Lung (tissue), 4 donors: ENCODE results near the gene TAS2R31. TPM values are rescaled to one million over a fixed set of nuclear protein-coding genes. Genes with fewer than 3 reads are reported as not detected.

Experiments
- polyA plus RNA-seq, 2 donors: library from polyadenylated mRNA; stranded (reverse); fragments of 200-250 nt; gene quantifications; one replicate each; pipeline ENCODE4 v1.2.1, GENCODE V29; 2013
- total RNA-seq, 2 donors: library from RNA; depleted of rRNA in 1 of 2; stranded (reverse); fragments of >200 nt in 1 of 2; gene quantifications; one replicate each; pipeline ENCODE4 v1.2.1, GENCODE V29; 2014 to 2021
- donor health status: Bipolar disorder and iron deficiency.
- donor health status: healthy.
- donor health status: DM: yes; HTN: yes; CAD: no.

The TAS2R31 gene
- total and polyA plus RNA-seq, 4 donors = 0.14 to 20.1 (median 1.7) TPM

Other genes starting within 250 kb of the TAS2R31 start
- under 1 TPM in 1 of 2 donors, not detected in 1; 0.31 TPM for gene TAS2R7, start 228.8 kb downstream of the TAS2R31 start, total RNA-seq
- gene TAS2R7, start 228.8 kb downstream of the TAS2R31 start, polyA plus RNA-seq = not detected
- not detected for gene TAS2R8, start 224.1 kb downstream of the TAS2R31 start, total RNA-seq
- not detected for gene TAS2R8, start 224.1 kb downstream of the TAS2R31 start, polyA plus RNA-seq
- not detected for gene TAS2R9, start 221.2 kb downstream of the TAS2R31 start, total RNA-seq
- not detected for gene TAS2R9, start 221.2 kb downstream of the TAS2R31 start, polyA plus RNA-seq
- 1 to 10 TPM in 1 of 2 donors, under 1 TPM in 1; 0.80 to 2.1 TPM for gene TAS2R10, start 205.0 kb downstream of the TAS2R31 start, total RNA-seq
- under 1 TPM in 1 of 2 donors, not detected in 1; 0.18 TPM for gene TAS2R10, start 205.0 kb downstream of the TAS2R31 start, polyA plus RNA-seq
- gene PRR4, start 181.9 kb downstream of the TAS2R31 start, total RNA-seq = 1 to 10 TPM; 2.2 to 7.3 TPM
- 1 to 10 TPM; 3.4 to 3.6 TPM for gene PRR4, start 181.9 kb downstream of the TAS2R31 start, polyA plus RNA-seq
- gene PRH1, start 147.2 kb downstream of the TAS2R31 start, total RNA-seq = 10 to 100 TPM; 23.1 to 92.5 TPM
- gene PRH1, start 147.2 kb downstream of the TAS2R31 start, polyA plus RNA-seq = 1 to 10 TPM; 1.9 to 3.1 TPM
- 10 to 100 TPM in 1 of 2 donors, 1 to 10 TPM in 1; 1.7 to 13.5 TPM for gene TAS2R13, start 121.8 kb downstream of the TAS2R31 start, total RNA-seq
- gene TAS2R13, start 121.8 kb downstream of the TAS2R31 start, polyA plus RNA-seq = not detected
- gene PRH2, start 102.2 kb downstream of the TAS2R31 start, total RNA-seq = not detected
- gene PRH2, start 102.2 kb downstream of the TAS2R31 start, polyA plus RNA-seq = under 1 TPM; 0.30 to 0.31 TPM
- gene TAS2R14, start 92.1 kb downstream of the TAS2R31 start, total RNA-seq = 10 to 100 TPM in 1 of 2 donors, 1 to 10 TPM in 1; 3.0 to 13.5 TPM
- 1 to 10 TPM in 1 of 2 donors, under 1 TPM in 1; 0.48 to 1.0 TPM for gene TAS2R14, start 92.1 kb downstream of the TAS2R31 start, polyA plus RNA-seq
- gene TAS2R50, start 44.5 kb downstream of the TAS2R31 start, total RNA-seq = 10 to 100 TPM in 1 of 2 donors, 1 to 10 TPM in 1; 1.8 to 11.1 TPM
- gene TAS2R50, start 44.5 kb downstream of the TAS2R31 start, polyA plus RNA-seq = under 1 TPM in 1 of 2 donors, not detected in 1; 0.03 TPM
- gene TAS2R20, start 33.1 kb downstream of the TAS2R31 start, total RNA-seq = 10 to 100 TPM in 1 of 2 donors, 1 to 10 TPM in 1; 1.7 to 21.2 TPM
- under 1 TPM; 0.08 to 0.16 TPM for gene TAS2R20, start 33.1 kb downstream of the TAS2R31 start, polyA plus RNA-seq
- gene TAS2R19, start 8.8 kb downstream of the TAS2R31 start, total RNA-seq = 10 to 100 TPM in 1 of 2 donors, 1 to 10 TPM in 1; 3.2 to 25.0 TPM
- under 1 TPM; 0.13 to 0.14 TPM for gene TAS2R19, start 8.8 kb downstream of the TAS2R31 start, polyA plus RNA-seq
- gene TAS2R46, start 30.9 kb upstream of the TAS2R31 start, total RNA-seq = 10 to 100 TPM in 1 of 2 donors, 1 to 10 TPM in 1; 1.6 to 11.2 TPM
- gene TAS2R46, start 30.9 kb upstream of the TAS2R31 start, polyA plus RNA-seq = not detected
- 10 to 100 TPM in 1 of 2 donors, 1 to 10 TPM in 1; 1.0 to 15.1 TPM for gene TAS2R43, start 60.9 kb upstream of the TAS2R31 start, total RNA-seq
- not detected for gene TAS2R43, start 60.9 kb upstream of the TAS2R31 start, polyA plus RNA-seq
- gene TAS2R30, start 103.2 kb upstream of the TAS2R31 start, total RNA-seq = 10 to 100 TPM in 1 of 2 donors, 1 to 10 TPM in 1; 3.5 to 40.4 TPM
- gene TAS2R30, start 103.2 kb upstream of the TAS2R31 start, polyA plus RNA-seq = under 1 TPM in 1 of 2 donors, not detected in 1; 0.12 TPM
- gene SMIM10L1, start 139.8 kb upstream of the TAS2R31 start, total RNA-seq = 10 to 100 TPM in 1 of 2 donors, 1 to 10 TPM in 1; 8.2 to 10.5 TPM
- 10 to 100 TPM in 1 of 2 donors, 1 to 10 TPM in 1; 6.1 to 10.6 TPM for gene SMIM10L1, start 139.8 kb upstream of the TAS2R31 start, polyA plus RNA-seq
- not detected for gene TAS2R42, start 155.5 kb upstream of the TAS2R31 start, total RNA-seq
- not detected for gene TAS2R42, start 155.5 kb upstream of the TAS2R31 start, polyA plus RNA-seq
- gene PRB3, start 238.3 kb upstream of the TAS2R31 start, total RNA-seq = under 1 TPM in 1 of 2 donors, not detected in 1; 0.49 TPM
- under 1 TPM in 1 of 2 donors, not detected in 1; 0.02 TPM for gene PRB3, start 238.3 kb upstream of the TAS2R31 start, polyA plus RNA-seq